ENCODE data around the gene CNTLN.

DNA sequence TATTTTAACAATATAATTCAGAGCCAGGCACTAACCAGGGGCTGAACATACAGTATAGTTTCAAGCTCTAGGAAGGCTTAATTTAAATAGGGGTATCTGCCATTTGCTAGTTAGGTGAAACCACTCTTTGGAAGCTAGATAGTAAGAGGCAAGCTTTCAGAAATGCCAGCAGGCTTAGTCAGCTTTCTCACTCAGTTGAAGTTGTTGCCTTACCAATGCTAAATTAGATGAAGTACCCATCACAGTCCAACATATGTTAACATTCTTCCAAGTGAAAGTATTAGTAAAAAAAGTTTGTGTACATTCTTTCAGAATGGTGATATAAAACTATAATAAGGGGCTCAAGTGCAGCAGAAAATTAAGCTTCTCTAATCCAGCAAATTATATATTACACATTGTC lies 215.0 kb downstream of the CNTLN start:
- TF ChIP-seq, protein P1, sequence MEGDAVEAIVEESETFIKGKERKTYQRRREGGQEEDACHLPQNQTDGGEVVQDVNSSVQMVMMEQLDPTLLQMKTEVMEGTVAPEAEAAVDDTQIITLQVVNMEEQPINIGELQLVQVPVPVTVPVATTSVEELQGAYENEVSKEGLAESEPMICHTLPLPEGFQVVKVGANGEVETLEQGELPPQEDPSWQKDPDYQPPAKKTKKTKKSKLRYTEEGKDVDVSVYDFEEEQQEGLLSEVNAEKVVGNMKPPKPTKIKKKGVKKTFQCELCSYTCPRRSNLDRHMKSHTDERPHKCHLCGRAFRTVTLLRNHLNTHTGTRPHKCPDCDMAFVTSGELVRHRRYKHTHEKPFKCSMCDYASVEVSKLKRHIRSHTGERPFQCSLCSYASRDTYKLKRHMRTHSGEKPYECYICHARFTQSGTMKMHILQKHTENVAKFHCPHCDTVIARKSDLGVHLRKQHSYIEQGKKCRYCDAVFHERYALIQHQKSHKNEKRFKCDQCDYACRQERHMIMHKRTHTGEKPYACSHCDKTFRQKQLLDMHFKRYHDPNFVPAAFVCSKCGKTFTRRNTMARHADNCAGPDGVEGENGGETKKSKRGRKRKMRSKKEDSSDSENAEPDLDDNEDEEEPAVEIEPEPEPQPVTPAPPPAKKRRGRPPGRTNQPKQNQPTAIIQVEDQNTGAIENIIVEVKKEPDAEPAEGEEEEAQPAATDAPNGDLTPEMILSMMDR (conservative IDR thresholded peaks at IDR 0.05): no peak
- no peak for TF ChIP-seq ZFX (IDR thresholded peaks at IDR 0.05)

All from C4-2B (cell line).